Kidney (tissue), 14 donors: ENCODE results near the gene SLC30A2. TPM values are rescaled to one million over a fixed set of nuclear protein-coding genes. Genes with fewer than 3 reads are reported as not detected.

Experiments
- DNase-seq, 5 donors: peaks; one replicate each; pipeline ENCODE4 v3.0.0-alpha.2; 2013 to 2020
- FAIRE-seq: peaks from 2 replicates; lab custom pipeline; 2012; peaks lifted over from hg19 to GRCh38; lab: Jason Lieb, UNC
- H3K27ac ChIP-seq, 2 donors: one replicate each; pipeline ENCODE4 v1.7.0; 2013; ENCODE audit warnings: low read depth in 2 of 2, low read length in 2 of 2, inconsistent platforms in 1 of 2
- H3K27me3 ChIP-seq: one replicate; pipeline ENCODE4 v1.7.1; 2013; ENCODE audit warnings: low read length, inconsistent platforms; ENCODE audit not compliant: control insufficient read depth, insufficient read depth
- H3K36me3 ChIP-seq, 3 donors: one replicate each; pipeline versions ENCODE4 v1.7.0 to v1.7.1; 2013; ENCODE audit warnings: low read length in 3 of 3, control low read depth in 1 of 3, inconsistent platforms in 1 of 3; ENCODE audit not compliant: insufficient read depth in 3 of 3, control insufficient read depth in 2 of 3
- H3K4me1 ChIP-seq, 3 donors: one replicate each; pipeline versions ENCODE4 v1.7.0 to v1.7.1; 2013; ENCODE audit warnings: low read length in 3 of 3, inconsistent platforms in 1 of 3, low read depth in 1 of 3; ENCODE audit not compliant: control insufficient read depth in 2 of 3, insufficient read depth in 2 of 3
- H3K4me3 ChIP-seq, 3 donors: one replicate each; pipeline versions ENCODE4 v1.7.0 to v1.8.1; 2013; ENCODE audit warnings: low read length in 3 of 3, control low read depth in 1 of 3, inconsistent platforms in 1 of 3
- H3K9ac ChIP-seq, 3 donors: one replicate each; pipeline versions ENCODE4 v1.7.0 to v1.7.1; 2013; ENCODE audit warnings: low read length in 3 of 3, control low read depth in 1 of 3, inconsistent platforms in 1 of 3
- H3K9me3 ChIP-seq, 3 donors: one replicate each; pipeline versions ENCODE4 v1.7.0 to v1.7.1; 2013; ENCODE audit warnings: low read length in 3 of 3, control low read depth in 1 of 3, inconsistent platforms in 1 of 3; ENCODE audit not compliant: control insufficient read depth in 2 of 3, insufficient read depth in 1 of 3
- intact Hi-C: fragments of 100-400 bp; cut with DNase I; formaldehyde crosslinking; loops from one replicate; pipeline ENCODE4 v1.11.1; 2022
- polyA plus RNA-seq: library from polyadenylated mRNA; stranded (reverse); fragments of 350-450 nt; fragmentation: Illumina TruSeq; extraction: RNeasy Lipid Tissue Mini Kit (QIAGEN cat#74804); gene quantifications from one replicate; pipeline ENCODE4 v1.2.3, GENCODE V29; 2014; ENCODE audit warnings: low read depth, low replicate concordance; ENCODE audit not compliant: insufficient read depth
- total RNA-seq: library from RNA; stranded (reverse); fragmentation: NEBNext Ultra II Directional; extraction: Animal tissue kit (Norgen Biotek cat#: 25700); gene quantifications from one replicate; pipeline ENCODE4 v1.2.1, GENCODE V29; 2021
- TF ChIP-seq, protein P1 (sequence below): IDR thresholded peaks from 3 replicates; pipeline ENCODE4 v1.5.1; 2012; ENCODE audit warnings: mild to moderate bottlenecking, moderate library complexity, borderline replicate concordance; ENCODE audit not compliant: insufficient read depth; ENCODE audit errors: extremely low read depth
- donor health status: control.
- donor health status: control.
- donor health status: control.
- donor health status: control.
- donor health status: control.
- donor health status: DM: yes; HTN: yes; CAD: no.
- donor health status: Normal renal cell carcinoma (clear cell type).

SLC30A2 gene
- total and polyA plus RNA-seq, 2 donors from 2014 or later = 26.8 to 34.4 TPM

- H3K4me3 ChIP-seq = no peak overlapping the region
- peaks cover 0 to 3% (median 0%) of the 10 kb centered on the region in 3 donors for H3K4me1 ChIP-seq
- TF ChIP-seq, protein P1, sequence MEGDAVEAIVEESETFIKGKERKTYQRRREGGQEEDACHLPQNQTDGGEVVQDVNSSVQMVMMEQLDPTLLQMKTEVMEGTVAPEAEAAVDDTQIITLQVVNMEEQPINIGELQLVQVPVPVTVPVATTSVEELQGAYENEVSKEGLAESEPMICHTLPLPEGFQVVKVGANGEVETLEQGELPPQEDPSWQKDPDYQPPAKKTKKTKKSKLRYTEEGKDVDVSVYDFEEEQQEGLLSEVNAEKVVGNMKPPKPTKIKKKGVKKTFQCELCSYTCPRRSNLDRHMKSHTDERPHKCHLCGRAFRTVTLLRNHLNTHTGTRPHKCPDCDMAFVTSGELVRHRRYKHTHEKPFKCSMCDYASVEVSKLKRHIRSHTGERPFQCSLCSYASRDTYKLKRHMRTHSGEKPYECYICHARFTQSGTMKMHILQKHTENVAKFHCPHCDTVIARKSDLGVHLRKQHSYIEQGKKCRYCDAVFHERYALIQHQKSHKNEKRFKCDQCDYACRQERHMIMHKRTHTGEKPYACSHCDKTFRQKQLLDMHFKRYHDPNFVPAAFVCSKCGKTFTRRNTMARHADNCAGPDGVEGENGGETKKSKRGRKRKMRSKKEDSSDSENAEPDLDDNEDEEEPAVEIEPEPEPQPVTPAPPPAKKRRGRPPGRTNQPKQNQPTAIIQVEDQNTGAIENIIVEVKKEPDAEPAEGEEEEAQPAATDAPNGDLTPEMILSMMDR = no peak
- H3K27ac ChIP-seq = no peak overlapping the region
- H3K9ac ChIP-seq = no peak overlapping the region
- no peak for FAIRE-seq
- no peaks in the 10 kb centered on the region for H3K36me3 ChIP-seq
- H3K27me3 ChIP-seq = peaks cover 3% of the 10 kb centered on the region
- DNase-seq = no peak
- intact Hi-C loops = no loop called here
- no peaks in the 10 kb centered on the region for H3K9me3 ChIP-seq
Observed at GRCh38 chr1:26072305-26072704, 26.4 kb upstream of the SLC30A2 start.

DNA sequence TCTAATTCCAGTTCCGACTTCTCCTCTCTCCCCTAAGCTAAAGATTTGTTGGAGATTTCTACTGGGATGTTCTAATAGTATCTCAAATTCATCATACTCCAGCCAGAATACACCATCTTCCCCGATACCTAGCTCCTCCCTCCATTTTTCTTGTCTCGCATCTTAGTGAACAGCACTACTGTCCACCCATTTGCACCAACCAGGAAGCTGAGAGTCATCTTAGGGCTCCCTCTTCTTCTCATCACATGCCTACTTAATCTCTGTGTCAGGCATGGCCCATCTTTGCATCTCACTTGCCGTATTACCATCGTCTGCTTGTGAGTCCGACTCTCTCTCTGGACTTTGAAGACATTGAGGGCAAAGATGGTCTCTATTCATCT lies 25.0 kb upstream of the SLC30A2 start:
- DNase-seq = no peak
- Histone ChIP-seq H3K9ac (no peak overlapping the region), H3K36me3 (no peaks in the 10 kb centered on the region), H3K27me3 (peaks cover 3% of the 10 kb centered on the region), H3K27ac (no peak overlapping the region), H3K4me1 (peaks cover 0 to 2% (median 0%) of the 10 kb centered on the region in 3 donors), H3K9me3 (no peaks in the 10 kb centered on the region), H3K4me3 (no peak overlapping the region)
- no peak for FAIRE-seq
- TF ChIP-seq, protein P1 = no peak
- intact Hi-C loops = no loop called here

DNA sequence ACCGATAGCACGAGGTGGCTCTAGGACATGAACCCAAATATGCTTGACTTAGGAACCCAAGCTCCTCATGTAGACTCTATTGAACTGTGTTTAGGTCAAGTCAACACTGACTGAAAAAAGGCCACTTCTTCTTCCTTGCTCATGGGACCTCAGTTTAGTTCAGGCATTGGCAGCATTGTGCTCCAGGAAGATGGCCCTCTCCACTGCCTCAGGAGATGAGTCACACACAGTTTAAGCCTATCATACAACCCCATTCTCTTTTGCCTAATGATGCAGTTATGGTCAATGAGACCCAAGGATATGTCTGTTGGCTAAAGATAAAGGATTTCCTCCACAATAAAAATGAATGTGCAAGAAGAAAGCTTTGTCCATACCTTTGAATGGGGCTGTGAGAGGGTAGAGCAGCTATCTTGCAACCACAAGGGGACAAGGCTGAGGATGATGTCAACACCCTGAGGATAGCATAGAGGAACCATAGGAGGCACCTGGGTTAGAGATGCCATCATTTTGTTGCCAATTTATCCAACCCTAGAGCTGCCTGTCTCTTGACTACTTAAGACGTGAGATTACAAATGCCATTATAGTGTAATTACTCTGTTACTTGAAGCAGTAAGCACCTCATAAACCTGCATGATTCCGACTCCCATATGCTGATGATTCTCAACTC lies 24.5 kb upstream of the SLC30A2 start:
- intact Hi-C loops = no loop called here
- no peak overlapping the region for H3K27ac ChIP-seq
- H3K4me1 ChIP-seq = peaks cover 0 to 2% (median 0%) of the 10 kb centered on the region in 3 donors
- no peaks in the 10 kb centered on the region for H3K9me3 ChIP-seq
- no peak overlapping the region for H3K9ac ChIP-seq
- no peak for DNase-seq
- TF ChIP-seq, protein P1 = no peak
- no peaks in the 10 kb centered on the region for H3K36me3 ChIP-seq
- H3K27me3 ChIP-seq = peaks cover 3% of the 10 kb centered on the region
- H3K4me3 ChIP-seq = no peak overlapping the region
- FAIRE-seq = no peak

DNA sequence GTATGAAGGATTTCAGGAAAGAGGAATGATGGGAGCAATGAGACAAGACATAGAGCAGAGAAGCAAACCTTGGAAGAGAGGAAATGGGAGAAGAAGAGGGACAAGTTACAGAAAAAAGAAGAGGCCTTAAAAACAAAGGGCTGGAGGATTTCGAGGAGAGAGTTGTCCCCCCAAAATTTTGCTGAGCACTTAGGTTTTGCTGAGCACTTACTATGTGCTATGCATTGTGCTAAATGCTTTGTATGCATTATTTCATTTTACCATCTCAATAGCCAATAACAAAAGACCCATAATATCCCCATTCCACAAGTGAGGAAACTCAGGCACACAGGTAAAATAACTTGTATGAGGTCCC lies 24.0 kb upstream of the SLC30A2 start:
- Histone ChIP-seq H3K4me3 (no peak overlapping the region), H3K36me3 (no peaks in the 10 kb centered on the region), H3K9me3 (no peaks in the 10 kb centered on the region), H3K27ac (no peak overlapping the region), H3K4me1 (peaks cover 0 to 2% (median 0%) of the 10 kb centered on the region in 3 donors), H3K27me3 (peaks cover 3% of the 10 kb centered on the region), H3K9ac (no peak overlapping the region)
- intact Hi-C loops = no loop called here
- DNase-seq (no peak), FAIRE-seq (no peak)
- TF ChIP-seq, protein P1 = no peak
